ENCODE measurements around the gene TCERG1L.

DNA sequence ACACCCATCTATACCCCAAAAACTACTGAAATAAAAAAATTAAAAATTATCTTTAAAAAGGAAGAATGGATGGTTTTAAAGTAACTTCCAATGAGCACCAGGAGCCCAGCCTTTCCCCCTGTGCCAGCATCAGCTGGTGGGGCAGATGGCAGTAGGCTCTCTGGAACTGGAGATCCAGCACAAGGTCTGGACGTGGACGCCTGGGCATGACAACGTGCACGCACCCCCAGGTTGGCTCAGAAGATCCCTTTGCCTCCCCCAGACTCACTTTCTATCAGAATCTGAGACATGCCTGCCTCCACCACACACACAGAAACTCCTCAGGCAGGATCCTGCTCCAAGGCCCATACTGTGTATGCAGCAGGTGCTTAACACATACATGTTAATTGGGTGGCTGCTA lies 35.8 kb downstream of the TCERG1L start:
- TF ChIP-seq, protein P1, sequence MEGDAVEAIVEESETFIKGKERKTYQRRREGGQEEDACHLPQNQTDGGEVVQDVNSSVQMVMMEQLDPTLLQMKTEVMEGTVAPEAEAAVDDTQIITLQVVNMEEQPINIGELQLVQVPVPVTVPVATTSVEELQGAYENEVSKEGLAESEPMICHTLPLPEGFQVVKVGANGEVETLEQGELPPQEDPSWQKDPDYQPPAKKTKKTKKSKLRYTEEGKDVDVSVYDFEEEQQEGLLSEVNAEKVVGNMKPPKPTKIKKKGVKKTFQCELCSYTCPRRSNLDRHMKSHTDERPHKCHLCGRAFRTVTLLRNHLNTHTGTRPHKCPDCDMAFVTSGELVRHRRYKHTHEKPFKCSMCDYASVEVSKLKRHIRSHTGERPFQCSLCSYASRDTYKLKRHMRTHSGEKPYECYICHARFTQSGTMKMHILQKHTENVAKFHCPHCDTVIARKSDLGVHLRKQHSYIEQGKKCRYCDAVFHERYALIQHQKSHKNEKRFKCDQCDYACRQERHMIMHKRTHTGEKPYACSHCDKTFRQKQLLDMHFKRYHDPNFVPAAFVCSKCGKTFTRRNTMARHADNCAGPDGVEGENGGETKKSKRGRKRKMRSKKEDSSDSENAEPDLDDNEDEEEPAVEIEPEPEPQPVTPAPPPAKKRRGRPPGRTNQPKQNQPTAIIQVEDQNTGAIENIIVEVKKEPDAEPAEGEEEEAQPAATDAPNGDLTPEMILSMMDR (IDR thresholded peaks at IDR 0.05), result no peak
- TF ChIP-seq, protein P2, sequence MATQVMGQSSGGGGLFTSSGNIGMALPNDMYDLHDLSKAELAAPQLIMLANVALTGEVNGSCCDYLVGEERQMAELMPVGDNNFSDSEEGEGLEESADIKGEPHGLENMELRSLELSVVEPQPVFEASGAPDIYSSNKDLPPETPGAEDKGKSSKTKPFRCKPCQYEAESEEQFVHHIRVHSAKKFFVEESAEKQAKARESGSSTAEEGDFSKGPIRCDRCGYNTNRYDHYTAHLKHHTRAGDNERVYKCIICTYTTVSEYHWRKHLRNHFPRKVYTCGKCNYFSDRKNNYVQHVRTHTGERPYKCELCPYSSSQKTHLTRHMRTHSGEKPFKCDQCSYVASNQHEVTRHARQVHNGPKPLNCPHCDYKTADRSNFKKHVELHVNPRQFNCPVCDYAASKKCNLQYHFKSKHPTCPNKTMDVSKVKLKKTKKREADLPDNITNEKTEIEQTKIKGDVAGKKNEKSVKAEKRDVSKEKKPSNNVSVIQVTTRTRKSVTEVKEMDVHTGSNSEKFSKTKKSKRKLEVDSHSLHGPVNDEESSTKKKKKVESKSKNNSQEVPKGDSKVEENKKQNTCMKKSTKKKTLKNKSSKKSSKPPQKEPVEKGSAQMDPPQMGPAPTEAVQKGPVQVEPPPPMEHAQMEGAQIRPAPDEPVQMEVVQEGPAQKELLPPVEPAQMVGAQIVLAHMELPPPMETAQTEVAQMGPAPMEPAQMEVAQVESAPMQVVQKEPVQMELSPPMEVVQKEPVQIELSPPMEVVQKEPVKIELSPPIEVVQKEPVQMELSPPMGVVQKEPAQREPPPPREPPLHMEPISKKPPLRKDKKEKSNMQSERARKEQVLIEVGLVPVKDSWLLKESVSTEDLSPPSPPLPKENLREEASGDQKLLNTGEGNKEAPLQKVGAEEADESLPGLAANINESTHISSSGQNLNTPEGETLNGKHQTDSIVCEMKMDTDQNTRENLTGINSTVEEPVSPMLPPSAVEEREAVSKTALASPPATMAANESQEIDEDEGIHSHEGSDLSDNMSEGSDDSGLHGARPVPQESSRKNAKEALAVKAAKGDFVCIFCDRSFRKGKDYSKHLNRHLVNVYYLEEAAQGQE (IDR thresholded peaks at IDR 0.05; ENCODE audit: insufficient read depth in 1 of 2, low read depth in 2 of 2, low read length in 1 of 2), result no peak

Measured in Panc1 (cell line).